Measurements from ENCODE around the gene KPNA4.

The KPNA4 gene

GRCh38 chr3:160553827-160554226 lies 11.5 kb downstream of the KPNA4 start:
- DNase-seq (ENCODE audit: low spot score) = no peak
- TF ChIP-seq, protein P1, sequence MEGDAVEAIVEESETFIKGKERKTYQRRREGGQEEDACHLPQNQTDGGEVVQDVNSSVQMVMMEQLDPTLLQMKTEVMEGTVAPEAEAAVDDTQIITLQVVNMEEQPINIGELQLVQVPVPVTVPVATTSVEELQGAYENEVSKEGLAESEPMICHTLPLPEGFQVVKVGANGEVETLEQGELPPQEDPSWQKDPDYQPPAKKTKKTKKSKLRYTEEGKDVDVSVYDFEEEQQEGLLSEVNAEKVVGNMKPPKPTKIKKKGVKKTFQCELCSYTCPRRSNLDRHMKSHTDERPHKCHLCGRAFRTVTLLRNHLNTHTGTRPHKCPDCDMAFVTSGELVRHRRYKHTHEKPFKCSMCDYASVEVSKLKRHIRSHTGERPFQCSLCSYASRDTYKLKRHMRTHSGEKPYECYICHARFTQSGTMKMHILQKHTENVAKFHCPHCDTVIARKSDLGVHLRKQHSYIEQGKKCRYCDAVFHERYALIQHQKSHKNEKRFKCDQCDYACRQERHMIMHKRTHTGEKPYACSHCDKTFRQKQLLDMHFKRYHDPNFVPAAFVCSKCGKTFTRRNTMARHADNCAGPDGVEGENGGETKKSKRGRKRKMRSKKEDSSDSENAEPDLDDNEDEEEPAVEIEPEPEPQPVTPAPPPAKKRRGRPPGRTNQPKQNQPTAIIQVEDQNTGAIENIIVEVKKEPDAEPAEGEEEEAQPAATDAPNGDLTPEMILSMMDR (IDR thresholded peaks at IDR 0.05; ENCODE audit: extremely low read depth, insufficient read depth, missing control alignments) = no peak
- in situ Hi-C loops (cut with MboI; ENCODE audit: low pct_unique_long_range_greater_than_20kb, low sequenced_read_pairs, unreplicated experiment) = no loop called here

- DNase-seq (ENCODE audit: low spot score) = no peak
- TF ChIP-seq, protein P1 (IDR thresholded peaks at IDR 0.05; ENCODE audit: extremely low read depth, insufficient read depth, missing control alignments) = no peak
- in situ Hi-C loops (cut with MboI; ENCODE audit: low pct_unique_long_range_greater_than_20kb, low sequenced_read_pairs, unreplicated experiment) = no loop called here
Measured at GRCh38 chr3:160546727-160547126, 18.6 kb downstream of the KPNA4 start.

DNA sequence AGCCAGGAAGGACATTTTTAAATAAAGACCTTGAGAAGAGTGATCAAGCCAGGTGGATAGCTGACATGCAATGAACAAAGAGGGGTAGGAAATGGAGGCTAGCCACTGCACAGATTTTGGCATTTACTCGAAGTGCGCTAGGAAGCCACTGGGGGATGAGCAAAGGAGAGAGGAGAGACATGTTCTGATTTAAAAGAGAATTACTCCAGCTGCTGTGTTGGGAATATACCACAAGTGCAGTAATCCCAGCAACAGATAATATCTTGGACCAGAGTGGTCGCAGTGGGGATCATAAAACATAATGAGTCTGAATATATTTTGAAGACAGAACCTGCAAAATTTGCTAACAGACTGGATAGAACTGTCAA lies 19.9 kb downstream of the KPNA4 start:
- TF ChIP-seq, protein P1 (IDR thresholded peaks at IDR 0.05; ENCODE audit: extremely low read depth, insufficient read depth, missing control alignments) = no peak
- in situ Hi-C loops (cut with MboI; ENCODE audit: low pct_unique_long_range_greater_than_20kb, low sequenced_read_pairs, unreplicated experiment) = no loop called here
- no peak for DNase-seq (ENCODE audit: low spot score)

GRCh38 chr3:160544844-160545503 lies 20.4 kb downstream of the KPNA4 start:
- TF ChIP-seq, protein P1 (IDR thresholded peaks at IDR 0.05; ENCODE audit: extremely low read depth, insufficient read depth, missing control alignments) = no peak
- in situ Hi-C loops (cut with MboI; ENCODE audit: low pct_unique_long_range_greater_than_20kb, low sequenced_read_pairs, unreplicated experiment) = no loop called here
- no peak for DNase-seq (ENCODE audit: low spot score)

- no peak for DNase-seq (ENCODE audit: low spot score)
- TF ChIP-seq, protein P1 (IDR thresholded peaks at IDR 0.05; ENCODE audit: extremely low read depth, insufficient read depth, missing control alignments) = no peak
- in situ Hi-C loops (cut with MboI; ENCODE audit: low pct_unique_long_range_greater_than_20kb, low sequenced_read_pairs, unreplicated experiment) = no loop called here
Measured at GRCh38 chr3:160540551-160540950, 24.8 kb downstream of the KPNA4 start.

- TF ChIP-seq, protein P1 (IDR thresholded peaks at IDR 0.05; ENCODE audit: extremely low read depth, insufficient read depth, missing control alignments) = no peak
- in situ Hi-C loops (cut with MboI; ENCODE audit: low pct_unique_long_range_greater_than_20kb, low sequenced_read_pairs, unreplicated experiment) = no loop called here
- no peak for DNase-seq (ENCODE audit: low spot score)
Measured at GRCh38 chr3:160538895-160539294, 26.5 kb downstream of the KPNA4 start.
